ENCODE results near the gene CDK7. TPM values are rescaled to one million over a fixed set of nuclear protein-coding genes. Genes with fewer than 3 reads are reported as not detected.

The CDK7 gene
- total RNA-seq, 4 donors from 2014 or later: 16.1 to 27.4 (median 23.5) TPM

- Histone ChIP-seq H3K27me3 (no peaks in the 10 kb centered on the region), H3K9me3 (no peaks in the 10 kb centered on the region), H3K4me1 (peaks cover 0 to 9% (median 3%) of the 10 kb centered on the region in 4 donors), H3K4me3 (no peak overlapping the region), H3K36me3 (peaks cover 12 to 81% (median 49%) of the 10 kb centered on the region in 4 donors), H3K27ac (replicated peaks in 1 of 4) (no peak overlapping the region)
- WGBS: 93% methylated on average over 5 of the region's 5 CpGs
- no peak for DNase-seq (ENCODE audit: extremely low spot score)
- intact Hi-C loops (cut with DNase I): no loop called here
- no peak for TF ChIP-seq POLR2AphosphoS5 (IDR thresholded peaks at IDR 0.05)
- TF ChIP-seq EP300 (IDR thresholded peaks at IDR 0.05): no peak
- TF ChIP-seq POLR2A (IDR thresholded peaks at IDR 0.05; ENCODE audit: low read depth): no peak
- TF ChIP-seq, protein P1, sequence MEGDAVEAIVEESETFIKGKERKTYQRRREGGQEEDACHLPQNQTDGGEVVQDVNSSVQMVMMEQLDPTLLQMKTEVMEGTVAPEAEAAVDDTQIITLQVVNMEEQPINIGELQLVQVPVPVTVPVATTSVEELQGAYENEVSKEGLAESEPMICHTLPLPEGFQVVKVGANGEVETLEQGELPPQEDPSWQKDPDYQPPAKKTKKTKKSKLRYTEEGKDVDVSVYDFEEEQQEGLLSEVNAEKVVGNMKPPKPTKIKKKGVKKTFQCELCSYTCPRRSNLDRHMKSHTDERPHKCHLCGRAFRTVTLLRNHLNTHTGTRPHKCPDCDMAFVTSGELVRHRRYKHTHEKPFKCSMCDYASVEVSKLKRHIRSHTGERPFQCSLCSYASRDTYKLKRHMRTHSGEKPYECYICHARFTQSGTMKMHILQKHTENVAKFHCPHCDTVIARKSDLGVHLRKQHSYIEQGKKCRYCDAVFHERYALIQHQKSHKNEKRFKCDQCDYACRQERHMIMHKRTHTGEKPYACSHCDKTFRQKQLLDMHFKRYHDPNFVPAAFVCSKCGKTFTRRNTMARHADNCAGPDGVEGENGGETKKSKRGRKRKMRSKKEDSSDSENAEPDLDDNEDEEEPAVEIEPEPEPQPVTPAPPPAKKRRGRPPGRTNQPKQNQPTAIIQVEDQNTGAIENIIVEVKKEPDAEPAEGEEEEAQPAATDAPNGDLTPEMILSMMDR (IDR thresholded peaks at IDR 0.05): no peak
Observed at GRCh38 chr5:69268899-69269298, 34.2 kb downstream of the CDK7 start.

DNA sequence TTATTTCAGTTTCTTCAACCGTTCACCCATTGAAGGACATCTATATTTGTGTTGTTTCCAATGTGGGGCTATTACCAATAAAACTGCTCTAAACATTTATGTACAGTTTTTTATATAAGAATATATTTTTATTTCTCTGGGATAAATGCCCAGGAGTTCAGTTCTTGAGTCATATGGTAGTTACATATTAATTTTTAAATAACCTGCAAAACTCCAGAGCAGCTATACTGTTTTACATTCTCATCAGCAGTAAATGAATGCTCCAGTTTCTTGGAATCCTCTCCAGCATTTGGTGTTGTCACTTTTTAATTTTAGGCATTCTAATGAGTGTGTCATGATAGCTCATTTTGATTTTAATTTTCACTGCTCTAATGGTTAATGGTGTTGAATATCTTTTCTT lies 36.2 kb downstream of the CDK7 start:
- no peaks in the 10 kb centered on the region for H3K27me3 ChIP-seq
- no peak overlapping the region for H3K4me3 ChIP-seq
- no peaks in the 10 kb centered on the region for H3K9me3 ChIP-seq
- intact Hi-C loops (cut with DNase I): no loop called here
- H3K27ac ChIP-seq (replicated peaks in 1 of 4): no peak overlapping the region
- no peak for DNase-seq (ENCODE audit: extremely low spot score)
- peaks cover 0 to 9% (median 3%) of the 10 kb centered on the region in 4 donors for H3K4me1 ChIP-seq
- WGBS: 71% methylated on average over 1 of the region's 1 CpG
- TF ChIP-seq POLR2A (IDR thresholded peaks at IDR 0.05; ENCODE audit: low read depth): no peak
- no peak for TF ChIP-seq EP300 (IDR thresholded peaks at IDR 0.05)
- TF ChIP-seq, protein P1 (IDR thresholded peaks at IDR 0.05): no peak
- TF ChIP-seq POLR2AphosphoS5 (IDR thresholded peaks at IDR 0.05): no peak
- peaks cover 12 to 76% (median 48%) of the 10 kb centered on the region in 4 donors for H3K36me3 ChIP-seq

DNA sequence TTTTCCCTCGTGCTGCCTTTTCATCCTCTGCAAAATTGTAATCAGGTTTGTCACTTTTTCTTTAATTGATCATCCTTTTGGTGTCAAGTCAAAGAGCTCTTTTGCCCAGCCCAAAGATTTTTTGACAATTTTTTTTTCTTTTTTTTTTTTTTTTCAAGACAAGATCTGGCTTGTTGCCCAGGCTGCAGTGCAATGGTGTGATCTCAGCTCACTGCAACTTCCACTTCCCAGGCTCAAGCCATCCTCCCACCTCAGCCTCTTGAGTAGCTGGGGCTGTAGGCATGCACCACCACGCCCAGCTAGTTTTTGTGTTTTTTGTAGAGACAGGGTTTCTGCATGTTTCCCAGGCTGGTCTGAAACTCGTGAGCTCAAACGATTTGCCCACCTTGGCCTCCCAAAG lies 36.7 kb downstream of the CDK7 start:
- H3K9me3 ChIP-seq: no peaks in the 10 kb centered on the region
- H3K36me3 ChIP-seq: peaks cover 12 to 76% (median 50%) of the 10 kb centered on the region in 4 donors
- H3K27ac ChIP-seq (replicated peaks in 1 of 4): no peak overlapping the region
- H3K27me3 ChIP-seq: no peaks in the 10 kb centered on the region
- WGBS: 71% methylated on average over 4 of the region's 4 CpGs
- H3K4me3 ChIP-seq: no peak overlapping the region
- no peak for DNase-seq (ENCODE audit: extremely low spot score)
- peaks cover 0 to 13% (median 3%) of the 10 kb centered on the region in 4 donors for H3K4me1 ChIP-seq
- intact Hi-C loops (cut with DNase I): no loop called here
- no peak for TF ChIP-seq POLR2A (IDR thresholded peaks at IDR 0.05; ENCODE audit: low read depth)
- TF ChIP-seq EP300 (IDR thresholded peaks at IDR 0.05): no peak
- TF ChIP-seq, protein P1 (IDR thresholded peaks at IDR 0.05): no peak
- TF ChIP-seq POLR2AphosphoS5 (IDR thresholded peaks at IDR 0.05): no peak

DNA sequence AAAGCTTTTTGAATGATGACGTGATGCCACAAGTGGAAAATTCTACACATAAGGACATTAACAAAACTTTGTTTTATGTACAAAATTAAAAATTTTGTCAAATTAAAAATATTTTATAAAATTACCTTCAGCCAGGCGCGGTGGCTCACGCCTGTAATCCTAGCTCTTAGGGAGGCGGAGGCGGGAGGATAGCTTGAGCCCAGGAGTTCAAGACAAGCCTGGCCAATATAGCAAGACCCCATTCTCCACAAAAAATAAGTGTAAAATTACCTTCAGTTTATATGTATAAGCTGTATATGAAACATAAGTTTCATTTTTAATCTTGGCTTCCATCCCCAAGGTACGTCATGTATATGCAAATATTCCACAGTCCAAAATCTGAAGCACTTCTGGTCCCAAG lies 40.9 kb downstream of the CDK7 start:
- WGBS: 99% methylated on average over 7 of the region's 7 CpGs
- peaks cover 5 to 79% (median 50%) of the 10 kb centered on the region in 4 donors for H3K36me3 ChIP-seq
- H3K27ac ChIP-seq (replicated peaks in 1 of 4): no peak overlapping the region
- no peaks in the 10 kb centered on the region for H3K9me3 ChIP-seq
- no peaks in the 10 kb centered on the region for H3K27me3 ChIP-seq
- DNase-seq (ENCODE audit: extremely low spot score): no peak
- no peak overlapping the region for H3K4me3 ChIP-seq
- intact Hi-C loops (cut with DNase I): no loop called here
- peaks cover 0 to 20% (median 3%) of the 10 kb centered on the region in 4 donors for H3K4me1 ChIP-seq
- TF ChIP-seq POLR2AphosphoS5 (IDR thresholded peaks at IDR 0.05) (no peak), POLR2A (IDR thresholded peaks at IDR 0.05; ENCODE audit: low read depth) (no peak), EP300 (IDR thresholded peaks at IDR 0.05) (no peak)
- TF ChIP-seq, protein P1 (IDR thresholded peaks at IDR 0.05): no peak
